ENCODE data around the gene ZFYVE16. TPM values are rescaled to one million over a fixed set of nuclear protein-coding genes. Genes with fewer than 3 reads are reported as not detected.

Gene ZFYVE16
- total RNA-seq, 2 donors from 2014 or later: 22.3 to 26.5 TPM

GRCh38 chr5:80495891-80496290, 88.0 kb downstream of the ZFYVE16 start:
- intact Hi-C loops (cut with DNase I): no loop called here
- no peak overlapping the region for H3K4me3 ChIP-seq
- no peaks in the 10 kb centered on the region for H3K27me3 ChIP-seq
- H3K9ac ChIP-seq (ENCODE audit: low read depth in 2 of 2, low read length in 2 of 2): no peak overlapping the region
- no peak for DNase-seq
- no peaks in the 10 kb centered on the region for H3K9me3 ChIP-seq
- no peak for TF ChIP-seq CTCF (IDR thresholded peaks at IDR 0.05)
- H3K27ac ChIP-seq: no peak overlapping the region
- no peaks in the 10 kb centered on the region for H3K36me3 ChIP-seq
- H3K4me1 ChIP-seq: no peaks in the 10 kb centered on the region

- TF ChIP-seq CTCF (IDR thresholded peaks at IDR 0.05): no peak
- intact Hi-C loops (cut with DNase I): no loop called here
- Histone ChIP-seq H3K27ac (no peak overlapping the region), H3K4me3 (no peak overlapping the region), H3K9ac (ENCODE audit: low read depth in 2 of 2, low read length in 2 of 2) (no peak overlapping the region), H3K4me1 (no peaks in the 10 kb centered on the region), H3K36me3 (no peaks in the 10 kb centered on the region), H3K9me3 (no peaks in the 10 kb centered on the region), H3K27me3 (no peaks in the 10 kb centered on the region)
- DNase-seq: no peak
Observed at GRCh38 chr5:80502800-80503199, 94.9 kb downstream of the ZFYVE16 start.

GRCh38 chr5:80503641-80504040, 95.8 kb downstream of the ZFYVE16 start:
- DNase-seq: no peak
- H3K4me3 ChIP-seq: no peak overlapping the region
- intact Hi-C loops (cut with DNase I): no loop called here

GRCh38 chr5:80504833-80505232, 97.0 kb downstream of the ZFYVE16 start:
- no peaks in the 10 kb centered on the region for H3K9me3 ChIP-seq
- no peak for TF ChIP-seq CTCF (IDR thresholded peaks at IDR 0.05)
- no peak overlapping the region for H3K4me3 ChIP-seq
- H3K36me3 ChIP-seq: no peaks in the 10 kb centered on the region
- H3K27me3 ChIP-seq: no peaks in the 10 kb centered on the region
- H3K9ac ChIP-seq (ENCODE audit: low read depth in 2 of 2, low read length in 2 of 2): no peak overlapping the region
- intact Hi-C loops (cut with DNase I): no loop called here
- no peaks in the 10 kb centered on the region for H3K4me1 ChIP-seq
- H3K27ac ChIP-seq: no peak overlapping the region
- DNase-seq: no peak

More at GRCh38 chr5:80503641-80504040, 95.8 kb downstream of the ZFYVE16 start:
- H3K27me3 ChIP-seq: no peaks in the 10 kb centered on the region
- H3K4me1 ChIP-seq: no peaks in the 10 kb centered on the region
- TF ChIP-seq CTCF (IDR thresholded peaks at IDR 0.05): no peak
- H3K36me3 ChIP-seq: no peaks in the 10 kb centered on the region
- no peak overlapping the region for H3K9ac ChIP-seq (ENCODE audit: low read depth in 2 of 2, low read length in 2 of 2)
- no peak overlapping the region for H3K27ac ChIP-seq
- no peaks in the 10 kb centered on the region for H3K9me3 ChIP-seq

- no peaks in the 10 kb centered on the region for H3K4me1 ChIP-seq
- H3K27ac ChIP-seq: no peak overlapping the region
- H3K9ac ChIP-seq (ENCODE audit: low read depth in 2 of 2, low read length in 2 of 2): no peak overlapping the region
- H3K27me3 ChIP-seq: no peaks in the 10 kb centered on the region
- intact Hi-C loops (cut with DNase I): no loop called here
- no peak for TF ChIP-seq CTCF (IDR thresholded peaks at IDR 0.05)
- no peaks in the 10 kb centered on the region for H3K36me3 ChIP-seq
- no peak for DNase-seq
- no peaks in the 10 kb centered on the region for H3K9me3 ChIP-seq
- no peak overlapping the region for H3K4me3 ChIP-seq
Observed at GRCh38 chr5:80507663-80508062, 99.8 kb downstream of the ZFYVE16 start.

GRCh38 chr5:80508844-80509243, 101.0 kb downstream of the ZFYVE16 start:
- Histone ChIP-seq H3K4me1 (no peaks in the 10 kb centered on the region), H3K4me3 (no peak overlapping the region), H3K9me3 (no peaks in the 10 kb centered on the region), H3K36me3 (no peaks in the 10 kb centered on the region), H3K9ac (ENCODE audit: low read depth in 2 of 2, low read length in 2 of 2) (no peak overlapping the region), H3K27me3 (no peaks in the 10 kb centered on the region), H3K27ac (no peak overlapping the region)
- intact Hi-C loops (cut with DNase I): no loop called here
- no peak for DNase-seq
- TF ChIP-seq CTCF (IDR thresholded peaks at IDR 0.05): no peak
